Measurements from ENCODE around the gene GAS2L1. TPM values are rescaled to one million over a fixed set of nuclear protein-coding genes. Genes with fewer than 3 reads are reported as not detected.

GAS2L1 gene
- total RNA-seq, 3 donors from 2014 or later, result 19.7 to 34.7 (median 24.7) TPM

- DNase-seq (peak in 2 of 3 donors; percentile 46 to 55), ATAC-seq (no peak)
- Histone ChIP-seq H3K9me3 (no peaks in the 10 kb centered on the region), H3K4me3 (no peak within 1 kb of the TSS), H3K4me1 (ENCODE audit: low read depth) (peaks cover 41% of the 10 kb centered on the region), H3K36me3 (ENCODE audit: low read depth) (no peaks in the 10 kb centered on the region)
- intact Hi-C loops (cut with DNase I, micrococcal nuclease), result no loop called here
- no peak for TF ChIP-seq CTCF (IDR thresholded peaks at IDR 0.05)
These were observed 9.1 kb downstream of the GAS2L1 start, which contains the start of gene RASL10A for GRCh38 chr22:29315286-29316140. Gene RASL10A (minus strand): TSS chr22:29315697. CDS start chr22:29315246, 451 bp downstream.

GRCh38 chr22:29316141-29316828, 9.8 kb downstream of the GAS2L1 start:
- no peak for TF ChIP-seq CTCF (IDR thresholded peaks at IDR 0.05)
- H3K9me3 ChIP-seq, result no peaks in the 10 kb centered on the region
- H3K36me3 ChIP-seq (ENCODE audit: low read depth), result no peaks in the 10 kb centered on the region
- ATAC-seq (no peak), DNase-seq (peak in 1 of 3 donors; percentile 36)
- intact Hi-C loops (cut with DNase I, micrococcal nuclease), result no loop called here
- peaks cover 33% of the 10 kb centered on the region for H3K4me1 ChIP-seq (ENCODE audit: low read depth)
- no peak overlapping the region for H3K4me3 ChIP-seq

GRCh38 chr22:29317827-29318454, 11.5 kb downstream of the GAS2L1 start:
- ATAC-seq (no peak), DNase-seq (peak in 1 of 3 donors; percentile 19)
- no peak for TF ChIP-seq CTCF (IDR thresholded peaks at IDR 0.05)
- Histone ChIP-seq H3K36me3 (ENCODE audit: low read depth) (no peaks in the 10 kb centered on the region), H3K4me3 (no peak overlapping the region), H3K4me1 (ENCODE audit: low read depth) (peaks cover 27% of the 10 kb centered on the region), H3K9me3 (no peaks in the 10 kb centered on the region)
- intact Hi-C loops (cut with DNase I, micrococcal nuclease), result no loop called here

GRCh38 chr22:29319072-29319471, 12.6 kb downstream of the GAS2L1 start:
- no peak for DNase-seq
- H3K36me3 ChIP-seq (ENCODE audit: low read depth), result no peaks in the 10 kb centered on the region
- H3K4me3 ChIP-seq, result no peak overlapping the region
- no peak for ATAC-seq
- intact Hi-C loops (cut with DNase I, micrococcal nuclease), result no loop called here
- no peak for TF ChIP-seq CTCF (IDR thresholded peaks at IDR 0.05)
- H3K4me1 ChIP-seq (ENCODE audit: low read depth), result peaks cover 16% of the 10 kb centered on the region
- no peaks in the 10 kb centered on the region for H3K9me3 ChIP-seq

- H3K4me3 ChIP-seq, result no peak overlapping the region
- intact Hi-C loops (cut with DNase I, micrococcal nuclease), result no loop called here
- H3K36me3 ChIP-seq (ENCODE audit: low read depth), result no peaks in the 10 kb centered on the region
- DNase-seq, result no peak
- no peaks in the 10 kb centered on the region for H3K9me3 ChIP-seq
- TF ChIP-seq CTCF (IDR thresholded peaks at IDR 0.05), result no peak
- peak; percentile 31 for ATAC-seq
- peaks cover 4% of the 10 kb centered on the region for H3K4me1 ChIP-seq (ENCODE audit: low read depth)
These were observed 14.1 kb downstream of the GAS2L1 start for GRCh38 chr22:29320546-29320945.

Data from mucosa of descending colon (tissue), 3 donors.